ENCODE measurements around the gene STX3.
"Not testable (repeated sequence)": the region's sequence is repeated elsewhere in the genome, so short reads cannot be mapped to it uniquely, and the experiment has no call there.

STX3 gene

DNA sequence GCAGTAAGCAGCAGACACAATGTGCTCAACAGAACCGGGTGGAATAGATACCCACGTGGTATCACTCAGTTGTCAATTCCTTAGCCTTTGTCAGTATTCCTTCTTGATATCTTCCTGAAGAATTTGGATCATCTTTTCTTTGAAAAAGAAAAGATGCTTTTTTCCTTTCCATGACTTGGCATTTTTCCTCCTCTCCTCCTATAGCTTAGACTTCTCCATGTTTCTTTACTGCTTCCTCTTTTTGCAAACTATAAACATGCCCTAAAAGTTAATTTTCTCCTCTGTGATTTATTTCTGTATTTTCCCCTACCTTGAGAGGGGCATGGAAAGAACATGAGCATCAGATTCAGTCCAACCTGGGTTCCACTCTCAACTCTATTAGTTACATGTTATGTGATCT is 78.4 kb downstream of the STX3 start:
- DNase-seq (ENCODE audit: low read depth in 2 of 3, low spot score in 1 of 3) = no peak

DNA sequence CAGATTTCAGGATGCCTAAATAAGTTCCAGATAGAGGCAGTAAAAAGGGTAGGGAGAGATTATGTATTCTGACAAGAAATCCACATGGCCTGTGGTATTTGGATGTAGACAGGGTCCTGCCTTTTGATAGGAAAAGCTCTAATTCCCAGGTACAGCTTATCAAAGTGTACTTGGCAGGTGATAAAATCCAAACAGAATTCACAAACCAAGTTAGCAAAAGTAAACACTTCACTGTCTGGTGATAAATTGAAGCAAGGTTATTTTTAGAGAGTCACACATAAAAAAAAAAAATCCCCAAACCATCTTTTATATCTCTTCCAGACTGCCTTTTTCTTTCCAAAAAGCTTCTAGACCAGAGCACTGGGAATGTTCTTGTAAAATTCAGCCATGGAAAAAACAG is 84.4 kb downstream of the STX3 start:
- no peak for DNase-seq (ENCODE audit: low read depth in 2 of 3, low spot score in 1 of 3)

DNA sequence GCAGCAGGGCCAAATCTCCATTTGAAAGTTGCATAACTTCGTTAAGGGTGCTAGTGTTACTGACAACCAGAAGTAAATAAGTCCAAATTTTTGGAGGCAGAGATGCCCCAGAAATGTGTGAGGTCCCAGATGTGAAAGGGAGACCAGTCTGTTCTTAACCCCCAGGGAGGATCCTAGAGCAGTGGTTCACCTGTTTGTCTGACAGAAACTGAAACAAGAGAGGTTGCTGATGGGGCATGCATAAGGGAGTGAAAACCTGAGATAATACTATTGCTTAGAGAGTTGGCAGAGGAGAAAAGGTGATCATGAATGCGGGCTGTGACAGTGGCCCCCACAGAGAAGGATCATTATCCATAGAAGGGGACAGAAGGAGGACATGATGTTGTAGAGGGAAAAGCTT is 86.3 kb downstream of the STX3 start:
- no peak for DNase-seq (ENCODE audit: low read depth in 2 of 3, low spot score in 1 of 3)

DNA sequence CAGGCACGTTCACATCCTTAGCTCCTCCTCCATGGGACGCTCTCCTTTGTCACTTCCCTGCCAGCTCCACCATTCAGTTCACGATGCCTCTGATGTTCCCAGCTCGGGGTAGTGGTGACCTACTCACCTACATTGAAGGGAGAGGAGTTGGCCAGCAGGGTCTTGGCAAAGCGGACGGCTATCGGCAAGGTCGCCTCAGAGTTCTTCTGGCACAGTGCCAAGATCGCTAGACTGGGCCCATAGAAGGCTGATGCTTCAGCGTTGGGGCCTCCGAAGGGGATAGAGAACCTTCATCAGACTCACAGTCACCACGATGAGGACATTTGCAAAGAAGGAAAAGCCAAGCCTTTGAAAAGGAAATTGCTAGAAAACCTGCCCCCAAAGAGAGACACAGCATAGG is 87.1 kb downstream of the STX3 start:
- DNase-seq (ENCODE audit: low read depth in 2 of 3, low spot score in 1 of 3) = no peak

DNA sequence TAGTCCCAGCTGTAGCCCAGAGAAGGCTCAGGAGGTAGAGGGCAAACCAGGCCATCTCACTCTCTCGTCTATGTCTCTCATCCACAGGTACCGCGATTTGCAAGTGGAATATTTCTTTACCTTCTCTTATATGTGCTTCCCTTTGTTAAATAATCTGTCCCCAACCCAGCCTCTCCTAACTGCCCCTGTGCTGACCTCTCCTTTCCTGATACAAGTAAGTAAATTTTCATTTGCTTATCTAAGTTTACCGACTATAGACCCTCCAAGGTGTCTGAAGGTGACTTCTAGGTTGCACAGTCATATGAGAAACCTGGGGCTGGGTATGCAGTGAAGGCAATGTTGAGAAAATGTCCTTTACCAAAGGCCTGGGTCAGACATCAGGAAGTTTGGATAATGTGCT is 90.2 kb downstream of the STX3 start, which contains the start of gene CBLIF:
TSS of gene CBLIF (minus strand) at position 101 of the 400 bp plus-strand sequence. CDS start at position 55, 46 bp downstream.
- no peak for DNase-seq (ENCODE audit: low read depth in 2 of 3, low spot score in 1 of 3)

DNA sequence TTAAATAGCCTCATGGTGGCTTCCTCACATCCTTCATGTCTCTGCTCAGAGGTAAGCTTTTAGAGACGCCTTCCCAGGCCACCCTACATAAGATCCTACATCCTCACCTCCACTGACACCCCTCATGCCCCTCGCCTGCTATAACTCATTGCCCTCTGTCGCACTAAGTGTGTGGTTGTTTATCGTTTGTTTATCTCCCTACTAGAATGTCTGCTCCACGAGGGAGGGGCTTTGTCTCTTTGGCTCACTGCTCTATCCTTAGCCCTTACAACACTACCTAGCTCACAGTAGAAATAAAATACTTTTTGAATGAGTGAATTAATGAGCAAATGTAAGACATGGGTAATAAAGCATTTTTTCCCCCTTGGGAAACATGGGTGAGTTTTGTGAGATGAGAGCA is 91.4 kb downstream of the STX3 start:
- no peak for DNase-seq (ENCODE audit: low read depth in 2 of 3, low spot score in 1 of 3)

DNA sequence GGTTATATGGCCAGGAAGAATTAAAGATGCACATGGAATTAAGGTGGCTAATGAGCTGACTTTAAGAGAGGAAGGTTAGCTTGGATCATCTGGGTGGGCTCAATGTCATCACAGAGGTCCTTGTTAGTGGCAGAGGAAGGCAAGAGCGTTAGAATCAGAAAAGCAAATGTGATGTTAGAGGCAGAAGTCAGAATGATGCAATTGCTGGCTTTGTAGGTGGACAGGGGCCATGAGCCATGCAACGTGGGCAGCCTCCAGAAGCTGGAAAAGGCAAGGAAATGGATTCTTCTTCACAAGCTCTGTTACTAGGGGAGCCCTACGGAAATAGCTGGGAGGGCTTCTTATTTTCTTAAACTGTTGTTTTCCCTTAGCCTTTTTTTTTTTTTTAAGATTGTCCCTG is 92.5 kb downstream of the STX3 start:
- DNase-seq (ENCODE audit: low read depth in 2 of 3, low spot score in 1 of 3) = no peak

DNA sequence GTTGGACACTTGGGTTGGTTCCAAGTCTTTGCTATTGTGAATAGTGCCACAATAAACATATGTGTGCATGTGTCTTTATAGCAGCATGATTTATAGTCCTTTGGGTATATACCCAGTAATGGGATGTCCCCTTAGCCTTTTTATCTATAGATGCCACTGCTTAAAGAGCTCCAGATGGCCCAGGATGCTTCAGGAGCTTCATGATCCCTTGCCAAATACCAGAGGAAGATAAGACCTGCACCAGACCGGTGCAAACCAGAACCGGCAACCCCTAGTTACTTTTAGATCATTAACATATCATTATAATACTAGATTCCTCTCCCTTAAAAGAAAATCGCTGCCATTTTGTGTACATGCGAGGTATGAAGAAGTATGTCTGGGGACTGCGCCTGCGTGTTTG is 93.3 kb downstream of the STX3 start:
- not testable (repeated sequence) for DNase-seq (ENCODE audit: low read depth in 2 of 3, low spot score in 1 of 3)

DNA sequence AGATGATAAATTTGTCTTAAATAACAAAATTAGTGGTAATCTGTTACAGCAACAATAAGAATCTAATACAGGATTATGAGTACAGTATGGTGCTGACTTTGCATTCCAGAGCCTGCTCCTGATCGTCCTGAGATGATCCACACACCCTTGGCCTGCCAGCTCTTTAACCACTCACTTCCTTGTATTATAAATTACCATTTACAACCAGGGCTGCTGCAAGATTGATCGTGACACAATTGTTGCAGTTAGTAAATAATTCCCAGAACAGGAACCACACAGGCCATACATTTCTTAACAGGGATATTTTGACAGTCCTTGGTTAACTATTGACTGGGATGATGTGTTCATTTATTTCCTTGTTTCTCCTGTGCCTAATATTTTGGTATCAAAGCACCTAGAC is 94.0 kb downstream of the STX3 start:
- DNase-seq (ENCODE audit: low read depth in 2 of 3, low spot score in 1 of 3) = no peak

DNA sequence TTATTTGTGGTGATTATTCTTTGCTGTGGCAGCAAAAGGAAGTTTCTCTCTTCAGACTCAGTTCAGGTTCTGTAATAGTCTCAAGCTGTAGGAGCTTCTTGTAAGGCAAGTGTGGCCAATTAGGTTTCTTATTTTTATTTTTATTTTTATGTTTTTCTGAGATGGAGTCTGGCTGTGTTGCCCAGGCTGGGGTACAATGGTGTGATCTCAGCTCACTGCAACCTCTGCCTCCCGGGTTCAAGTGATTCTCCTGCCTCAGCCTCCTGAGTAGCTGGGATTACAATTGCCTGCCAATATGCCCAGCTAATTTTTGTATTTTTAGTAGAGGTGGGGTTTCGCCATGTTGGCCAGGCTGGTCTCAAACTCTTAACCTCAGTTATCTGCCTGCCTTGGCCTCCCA is 94.4 kb downstream of the STX3 start:
- DNase-seq (ENCODE audit: low read depth in 2 of 3, low spot score in 1 of 3) = not testable (repeated sequence)

DNA sequence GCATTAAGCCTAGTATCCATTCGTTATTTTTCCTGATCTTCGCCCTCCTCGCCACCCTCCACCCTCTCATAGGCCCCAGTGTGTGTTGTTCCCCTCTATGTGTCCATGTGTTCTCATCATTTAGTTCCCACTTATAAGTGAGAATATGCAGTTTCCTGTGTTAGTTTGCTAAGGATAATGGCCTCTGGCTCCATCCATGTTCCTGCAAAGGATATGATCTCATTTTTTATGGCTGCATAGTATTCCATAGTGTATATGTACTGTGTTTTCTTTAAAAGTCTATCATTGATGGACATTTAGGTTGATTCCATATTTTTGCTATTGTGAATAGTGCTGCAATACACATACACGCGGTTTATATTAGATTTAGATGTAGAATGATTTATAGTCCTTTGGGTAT is 96.2 kb downstream of the STX3 start:
- DNase-seq (ENCODE audit: low read depth in 2 of 3, low spot score in 1 of 3) = not testable (repeated sequence)

DNA sequence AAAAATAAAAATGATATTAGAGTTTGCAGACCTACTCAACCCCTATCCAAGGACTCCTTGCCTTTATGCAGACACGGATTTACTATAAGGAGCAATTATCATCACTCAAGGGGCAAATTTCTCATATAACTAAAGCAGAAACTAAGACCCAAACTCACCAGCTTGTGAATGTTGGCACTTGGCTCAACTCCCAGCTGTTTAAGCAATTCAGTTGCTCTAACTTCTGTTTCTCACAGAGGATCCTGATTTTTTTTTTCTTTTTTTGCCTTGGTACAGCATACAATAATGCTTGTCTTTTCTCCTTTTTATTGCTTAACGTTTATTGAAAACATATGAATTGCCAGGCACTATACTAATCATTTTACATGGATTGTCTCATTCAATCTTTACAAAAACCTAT is 99.7 kb downstream of the STX3 start:
- no peak for DNase-seq (ENCODE audit: low read depth in 2 of 3, low spot score in 1 of 3)
